ENCODE measurements around the gene P2RY4. TPM values are rescaled to one million over a fixed set of nuclear protein-coding genes. Genes with fewer than 3 reads are reported as not detected.

P2RY4 gene
- total RNA-seq, 6 experiments from 2014 or later = not detected

- peaks cover 5% of the 10 kb centered on the region for H3K27me3 Mint-ChIP-seq (ENCODE audit: insufficient read depth)
- H3K27ac Mint-ChIP-seq = no peak overlapping the region
- H3K4me3 Mint-ChIP-seq = no peak overlapping the region
- no peak for DNase-seq
- no peaks in the 10 kb centered on the region for H3K4me1 Mint-ChIP-seq (ENCODE audit: low read depth)
- TF ChIP-seq CTCF (IDR thresholded peaks at IDR 0.05) = no peak
- no peaks in the 10 kb centered on the region for H3K9me3 Mint-ChIP-seq
- H3K36me3 Mint-ChIP-seq (ENCODE audit: low read depth) = no peaks in the 10 kb centered on the region
Observed at GRCh38 chrX:70264784-70265183, 4.8 kb upstream of the P2RY4 start.

DNA sequence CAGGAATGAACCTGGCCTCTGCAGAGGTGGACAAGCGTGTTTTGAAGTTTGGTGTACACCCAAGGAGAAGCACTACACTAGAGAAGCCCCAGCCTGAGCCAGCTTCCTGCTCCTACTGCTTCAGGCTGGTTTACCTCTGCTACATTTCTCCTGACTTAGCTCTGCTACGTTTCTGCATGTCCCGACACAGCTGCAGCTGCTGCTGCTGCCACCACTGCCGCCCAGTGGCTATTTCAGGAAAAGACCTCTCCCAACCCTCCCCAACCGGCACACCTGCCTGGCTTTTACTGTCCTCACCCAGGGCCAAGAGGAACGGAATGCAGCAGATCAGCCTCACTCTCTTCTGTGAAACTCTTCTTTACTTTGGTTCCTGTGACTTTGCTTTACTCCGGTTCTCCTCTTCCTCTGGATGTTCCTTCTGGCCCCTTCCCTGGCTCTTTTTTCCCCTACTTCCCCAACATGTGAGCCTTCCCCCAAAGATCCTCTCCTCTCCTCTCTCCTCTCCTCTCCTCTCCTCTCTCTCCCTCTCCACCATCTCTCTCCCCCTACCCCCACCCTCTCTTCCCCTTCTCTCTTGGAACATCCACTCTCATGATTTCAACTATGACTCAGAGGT lies 3.1 kb upstream of the P2RY4 start:
- H3K4me3 Mint-ChIP-seq = no peak overlapping the region
- no peaks in the 10 kb centered on the region for H3K9me3 Mint-ChIP-seq
- H3K36me3 Mint-ChIP-seq (ENCODE audit: low read depth) = no peaks in the 10 kb centered on the region
- H3K27ac Mint-ChIP-seq = no peak overlapping the region
- H3K27me3 Mint-ChIP-seq (ENCODE audit: insufficient read depth) = peaks cover 7% of the 10 kb centered on the region
- no peaks in the 10 kb centered on the region for H3K4me1 Mint-ChIP-seq (ENCODE audit: low read depth)
- TF ChIP-seq CTCF (IDR thresholded peaks at IDR 0.05) = peak; percentile 68
- DNase-seq = peak; percentile 5

DNA sequence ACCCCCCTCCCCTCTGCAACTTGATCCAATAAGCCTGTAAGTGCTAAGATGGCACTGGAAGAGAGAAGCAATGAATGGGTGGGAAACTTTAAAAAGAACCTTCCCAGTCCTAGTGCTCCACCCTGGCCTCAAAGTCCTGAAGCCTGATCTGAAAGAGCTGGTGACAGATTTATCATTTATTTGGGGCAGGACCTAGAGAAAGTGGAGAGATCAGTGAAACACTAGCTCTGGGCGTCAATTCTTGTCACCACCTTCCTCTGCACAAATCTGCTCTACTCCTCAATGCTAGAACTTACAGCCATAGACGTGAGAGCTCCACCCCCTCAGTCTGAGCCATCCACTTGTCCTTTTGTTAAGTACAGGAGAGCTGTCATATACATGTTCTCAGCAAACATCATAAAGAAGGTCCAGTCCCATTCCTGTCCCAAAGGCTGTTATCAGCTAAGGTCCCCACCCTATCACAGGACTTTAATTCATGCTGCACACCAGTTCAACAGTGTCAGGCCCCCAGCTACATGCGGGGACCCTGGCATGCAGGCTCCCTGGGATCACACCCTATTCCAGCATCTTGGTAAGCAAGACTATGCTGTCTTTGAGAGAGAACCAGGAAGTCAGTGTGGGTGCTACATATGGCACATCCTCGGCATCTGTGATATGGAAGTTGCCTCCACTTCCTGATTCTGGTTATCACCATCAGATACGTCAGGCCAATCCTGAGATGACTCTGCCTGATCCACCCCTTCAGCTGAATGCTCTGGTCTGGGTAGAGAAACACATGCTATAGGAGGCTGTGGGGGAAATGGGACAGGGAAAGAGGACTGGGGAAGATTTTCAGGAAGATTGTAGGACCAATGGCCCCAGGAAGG lies 2.3 kb downstream of the P2RY4 start:
- Mint-ChIP-seq H3K27ac (no peak overlapping the region), H3K9me3 (no peaks in the 10 kb centered on the region), H3K4me3 (no peak overlapping the region), H3K36me3 (ENCODE audit: low read depth) (no peaks in the 10 kb centered on the region), H3K4me1 (ENCODE audit: low read depth) (peaks cover 32% of the 10 kb centered on the region), H3K27me3 (ENCODE audit: insufficient read depth) (peaks cover 5% of the 10 kb centered on the region)
- TF ChIP-seq CTCF (IDR thresholded peaks at IDR 0.05) = no peak
- DNase-seq = no peak

DNA sequence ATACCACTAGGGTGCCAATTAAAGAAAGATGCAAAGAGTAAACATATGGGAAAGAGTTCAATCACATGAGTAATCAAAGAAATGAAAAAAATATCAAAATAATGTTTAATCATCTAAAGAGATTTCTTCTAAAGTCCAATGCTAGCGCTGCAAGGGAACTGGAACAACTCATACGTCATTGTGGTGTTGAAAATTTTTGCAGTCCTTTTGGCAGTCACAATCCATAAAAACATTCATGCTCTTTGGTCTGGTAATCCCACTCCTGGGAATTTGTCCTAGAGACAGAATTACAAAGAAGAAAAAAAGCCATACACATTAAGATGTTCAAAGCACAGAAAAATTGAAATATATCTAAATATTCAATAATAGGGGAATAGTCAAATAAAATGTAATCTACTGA lies 4.6 kb downstream of the P2RY4 start:
- H3K4me3 Mint-ChIP-seq = no peak overlapping the region
- H3K4me1 Mint-ChIP-seq (ENCODE audit: low read depth) = peaks cover 32% of the 10 kb centered on the region
- no peak overlapping the region for H3K27ac Mint-ChIP-seq
- no peak for TF ChIP-seq CTCF (IDR thresholded peaks at IDR 0.05)
- H3K9me3 Mint-ChIP-seq = no peaks in the 10 kb centered on the region
- no peak for DNase-seq
- H3K27me3 Mint-ChIP-seq (ENCODE audit: insufficient read depth) = peaks cover 5% of the 10 kb centered on the region
- no peaks in the 10 kb centered on the region for H3K36me3 Mint-ChIP-seq (ENCODE audit: low read depth)

GRCh38 chrX:70254909-70255308 lies 5.1 kb downstream of the P2RY4 start:
- no peak for TF ChIP-seq CTCF (IDR thresholded peaks at IDR 0.05)
- peaks cover 32% of the 10 kb centered on the region for H3K4me1 Mint-ChIP-seq (ENCODE audit: low read depth)
- no peak for DNase-seq
- no peak overlapping the region for H3K4me3 Mint-ChIP-seq
- peaks cover 5% of the 10 kb centered on the region for H3K27me3 Mint-ChIP-seq (ENCODE audit: insufficient read depth)
- H3K9me3 Mint-ChIP-seq = no peaks in the 10 kb centered on the region
- H3K27ac Mint-ChIP-seq = no peak overlapping the region
- H3K36me3 Mint-ChIP-seq (ENCODE audit: low read depth) = no peaks in the 10 kb centered on the region

Measured in HFFc6 (cell line).